IMR-90 (cell line): ENCODE measurements around the gene NPR2. TPM values are rescaled to one million over a fixed set of nuclear protein-coding genes. Genes with fewer than 3 reads are reported as not detected.
A peak's percentile ranks its signal among the peaks of the same experiment; 100 is the strongest.

Source experiments
- ATAC-seq: fragments of 200-7000 bp; cut with Tn5 transposase; 2 replicates; pipeline ENCODE4 v1.9.1; 2020; ENCODE audit warnings: low read depth, mild to moderate bottlenecking, moderate library complexity
- BruUV-seq: library from RNA; stranded (reverse); fragments of 400-500 nt; replicated peaks from 2 replicates; lab custom pipeline; 2021; lab: Mats Ljungman, UMichigan
- CTCF ChIA-PET: fragments of 300-600 bp; formaldehyde crosslinking; extraction: SDS; loops from one replicate; lab custom pipeline; 2021; ENCODE audit warnings: antibody characterized with exemption; lab: Yijun Ruan, JAX
- POLR2A ChIA-PET: fragments of 300-600 bp; sonication (Branson Sonifier 250); formaldehyde crosslinking; loops from one replicate; lab custom pipeline; 2022; ENCODE audit warnings: antibody characterized with exemption; ENCODE audit not compliant: unreplicated experiment; lab: Charles Lee
- DNase-seq: peaks from one replicate; pipeline ENCODE4 v3.0.0; 2013
- H2AFZ ChIP-seq: replicated peaks from 2 replicates; pipeline ENCODE3; 2013; ENCODE audit warnings: low read length, mild to moderate bottlenecking; ENCODE audit not compliant: poor library complexity
- H2AK5ac ChIP-seq: 2 replicates; pipeline ENCODE4 v1.6.1; 2013; ENCODE audit warnings: low read depth, low read length, inconsistent platforms
- H2AK9ac ChIP-seq: replicated peaks from 2 replicates; pipeline ENCODE3; 2013; ENCODE audit warnings: mild to moderate bottlenecking, low read depth, low read length, moderate library complexity; ENCODE audit not compliant: poor library complexity
- H2BK120ac ChIP-seq: 2 replicates; pipeline ENCODE4 v1.6.1; 2013; ENCODE audit warnings: low read depth, low read length, inconsistent platforms
- H2BK15ac ChIP-seq: 3 replicates; pipeline ENCODE4 v1.6.1; 2013; ENCODE audit warnings: low read depth, low read length, inconsistent platforms
- H2BK20ac ChIP-seq: 2 replicates; pipeline ENCODE4 v1.6.1; 2013; ENCODE audit warnings: low read depth, mild to moderate bottlenecking, inconsistent platforms, low read length, moderate library complexity
- H2BK5ac ChIP-seq: 2 replicates; pipeline ENCODE4 v1.6.1; 2013; ENCODE audit warnings: mild to moderate bottlenecking, low read depth, low read length, inconsistent platforms; ENCODE audit not compliant: poor library complexity, severe bottlenecking
- H3K14ac ChIP-seq: replicated peaks from 2 replicates; pipeline ENCODE4 v1.6.1; 2013; ENCODE audit warnings: low read depth, low read length, inconsistent platforms
- H3K18ac ChIP-seq: 2 replicates; pipeline ENCODE4 v1.6.1; 2013; ENCODE audit warnings: low read depth, low read length, control low read depth
- H3K23ac ChIP-seq: 2 replicates; pipeline ENCODE4 v1.6.1; 2013; ENCODE audit warnings: low read depth, low read length, inconsistent platforms
- H3K27ac ChIP-seq: 2 replicates; pipeline ENCODE4 v1.5.1; 2013; ENCODE audit warnings: mild to moderate bottlenecking, control low read depth, low read length; ENCODE audit not compliant: insufficient read depth
- H3K27me3 ChIP-seq: 2 replicates; pipeline ENCODE4 v1.6.1; 2013; ENCODE audit warnings: low read length; ENCODE audit not compliant: control insufficient read depth, insufficient read depth
- H3K36me3 ChIP-seq: 2 replicates; pipeline ENCODE4 v1.6.1; 2013; ENCODE audit warnings: low read length, mixed read lengths; ENCODE audit not compliant: control insufficient read depth, insufficient read depth
- H3K4ac ChIP-seq: 2 replicates; pipeline ENCODE4 v1.6.1; 2013; ENCODE audit warnings: low read depth, low read length, inconsistent platforms
- H3K4me1 ChIP-seq: 2 replicates; pipeline ENCODE4 v1.6.1; 2013; ENCODE audit warnings: low read length, mixed read lengths; ENCODE audit not compliant: control insufficient read depth, insufficient read depth
- H3K4me2 ChIP-seq: 2 replicates; pipeline ENCODE4 v1.6.1; 2013; ENCODE audit warnings: low read depth, mild to moderate bottlenecking, control low read depth, low read length, moderate library complexity
- H3K4me3 ChIP-seq: 2 replicates; pipeline ENCODE4 v1.5.1; 2013; ENCODE audit warnings: low read depth, mild to moderate bottlenecking, control low read depth, low read length, moderate library complexity; ENCODE audit not compliant: insufficient read depth
- H3K56ac ChIP-seq: 2 replicates; pipeline ENCODE4 v1.6.1; 2013; ENCODE audit warnings: low read length, inconsistent platforms; ENCODE audit not compliant: insufficient read depth; ENCODE audit errors: extremely low read depth
- H3K79me1 ChIP-seq, 2 experiments: 2 replicates each; pipeline ENCODE4 v1.6.1; 2013; ENCODE audit warnings: low read length in 2 of 2, inconsistent platforms in 1 of 2, low read depth in 1 of 2
- H3K9ac ChIP-seq: 2 replicates; pipeline ENCODE4 v1.6.1; 2013; ENCODE audit warnings: low read depth, low read length, control low read depth
- H3K9me1 ChIP-seq: 2 replicates; pipeline ENCODE4 v1.6.1; 2013; ENCODE audit warnings: low read length, inconsistent platforms; ENCODE audit not compliant: insufficient read depth
- H3K9me3 ChIP-seq: 2 replicates; pipeline ENCODE4 v1.6.1; 2013; ENCODE audit warnings: low read length; ENCODE audit not compliant: control insufficient read depth, insufficient read depth
- H4K20me1 ChIP-seq: 2 replicates; pipeline ENCODE4 v1.6.1; 2013; ENCODE audit warnings: low read length, inconsistent platforms; ENCODE audit not compliant: insufficient read depth
- H4K5ac ChIP-seq: 2 replicates; pipeline ENCODE4 v1.6.1; 2013; ENCODE audit warnings: mild to moderate bottlenecking, low read depth, low read length, control low read depth
- H4K8ac ChIP-seq, 2 experiments: 2 replicates each; pipeline ENCODE4 v1.6.1; 2013; ENCODE audit warnings: low read depth in 2 of 2, low read length in 2 of 2, control low read depth in 1 of 2, inconsistent platforms in 1 of 2
- H4K91ac ChIP-seq: 2 replicates; pipeline ENCODE4 v1.6.1; 2013; ENCODE audit warnings: low read depth, low read length, inconsistent platforms; ENCODE audit not compliant: insufficient read depth
- CHD1 ChIP-seq: IDR thresholded peaks from 2 replicates; pipeline ENCODE4 v1.6.1; 2012; ENCODE audit warnings: low read depth, low read length, improper control_type of control experiment
- CTCF ChIP-seq: conservative IDR thresholded peaks from 2 replicates; pipeline ENCODE4 v1.5.1; 2012; ENCODE audit warnings: mild to moderate bottlenecking, low read depth, low read length, improper control_type of control experiment
- MAFK ChIP-seq: IDR thresholded peaks from 2 replicates; pipeline ENCODE4 v1.6.1; 2012; ENCODE audit warnings: low read depth, low read length, improper control_type of control experiment
- RCOR1 ChIP-seq: IDR thresholded peaks from 2 replicates; pipeline ENCODE4 v1.6.1; 2012; ENCODE audit warnings: mild to moderate bottlenecking, low read length, improper control_type of control experiment; ENCODE audit not compliant: insufficient replicate concordance
- WGBS, 2 experiments: methylation state at CpG; one replicate each; pipeline versions ENCODE4 v1.1.5 to v1.1.7; 2013; ENCODE audit warnings: missing lambda C conversion rate in 2 of 2; ENCODE audit not compliant: insufficient read length in 1 of 2; ENCODE audit errors: extremely low coverage in 2 of 2; 5-methylcytosine and 5-hydroxymethylcytosine counted together
- dilution Hi-C: fragments of 300-500 bp; cut with HindIII; formaldehyde crosslinking; loops from one replicate; pipeline ENCODE4 v1.14.3; 2018; ENCODE audit warnings: low sequenced_read_pairs; ENCODE audit not compliant: unreplicated experiment
- in situ Hi-C: fragments of 300-500 bp; cut with MboI; formaldehyde crosslinking; loops from 3 replicates; pipeline ENCODE4 v1.14.3; 2019; ENCODE audit warnings: low sequenced_read_pairs, inconsistent platforms, mixed read lengths
- intact Hi-C: fragments of 100-400 bp; cut with micrococcal nuclease; formaldehyde crosslinking; loops from 2 replicates; pipeline ENCODE4 v1.10.0; 2022
- polyA plus RNA-seq, 3 experiments: library from polyadenylated mRNA; depleted of rRNA; stranded (reverse); fragments of >200 nt; gene quantifications; 2 replicates each; pipeline ENCODE4 v1.2.3, GENCODE V29; 2012; ENCODE audit warnings: low replicate concordance in 1 of 3
- total RNA-seq: library from RNA; depleted of rRNA; stranded (reverse); fragments of >200 nt; gene quantifications from 2 replicates; pipeline ENCODE4 v1.2.3, GENCODE V29; 2012

The NPR2 gene
- total and polyA plus RNA-seq, 2 of the 4 experiments (the other 2 are of a cell fraction): 5.2 to 35.7 TPM

GRCh38 chr9:35842795-35843194, 51.4 kb downstream of the NPR2 start:
- dilution Hi-C loops: no loop called here
- H3K9me1 ChIP-seq: peaks cover 23% of the 10 kb centered on the region
- H2BK15ac ChIP-seq: no peak overlapping the region
- peaks cover 4 to 6% of the 10 kb centered on the region in 2 experiments; a peak in 1 of 4 replicates for H3K79me1 ChIP-seq
- H4K8ac ChIP-seq: no peak overlapping the region
- intact Hi-C loops: no loop called here
- in situ Hi-C loops: no loop called here
- no peak overlapping the region for H2AK9ac ChIP-seq
- H3K4me2 ChIP-seq: no peak overlapping the region
- no peak for TF ChIP-seq CTCF
- no peak for TF ChIP-seq RCOR1
- TF ChIP-seq MAFK: no peak
- no peak for TF ChIP-seq CHD1
- no peak overlapping the region for H3K14ac ChIP-seq
- no peak overlapping the region for H3K56ac ChIP-seq
- BruUV-seq: no TSS peak
- DNase-seq: no peak
- H3K23ac ChIP-seq: no peak overlapping the region
- H3K36me3 ChIP-seq: peaks cover 9% of the 10 kb centered on the region
- H3K9ac ChIP-seq: no peak overlapping the region
- peaks cover 9% of the 10 kb centered on the region; the same call in 1 of the 2 replicates for H4K20me1 ChIP-seq
- no peak for ATAC-seq
- no peak overlapping the region for H3K18ac ChIP-seq
- no peaks in the 10 kb centered on the region for H3K9me3 ChIP-seq
- ChIA-PET POLR2A (no interaction called here), CTCF (no interaction called here)
- no peak overlapping the region for H4K91ac ChIP-seq
- no peak overlapping the region for H2AK5ac ChIP-seq
- H3K4ac ChIP-seq: peak overlapping the region; percentile 14; the same call in 1 of the 2 replicates
- no peak overlapping the region for H2BK120ac ChIP-seq
- no peak overlapping the region for H2BK20ac ChIP-seq
- 80% methylated on average over 1 of the region's 3 CpGs; no CpG with 5 or more reads in 1 of the 2 experiments for WGBS, 2 experiments
- H3K4me3 ChIP-seq: no peak overlapping the region
- no peaks in the 10 kb centered on the region for H3K27me3 ChIP-seq
- no peak overlapping the region for H3K27ac ChIP-seq
- no peak overlapping the region for H2AFZ ChIP-seq
- H4K5ac ChIP-seq: no peak overlapping the region
- H2BK5ac ChIP-seq: no peak overlapping the region
- peaks cover 18% of the 10 kb centered on the region for H3K4me1 ChIP-seq
